Smooth muscle cell of the brain vasculature (primary cell): ENCODE data around the gene ZNF141.
"Not testable (repeated sequence)": the region's sequence is repeated elsewhere in the genome, so short reads cannot be mapped to it uniquely, and the experiment has no call there.

Experiments used
- DNase-seq: peaks from one replicate; pipeline ENCODE4 v3.0.0-alpha.2; 2012; ENCODE audit warnings: low read depth, low spot score

The ZNF141 gene

DNA sequence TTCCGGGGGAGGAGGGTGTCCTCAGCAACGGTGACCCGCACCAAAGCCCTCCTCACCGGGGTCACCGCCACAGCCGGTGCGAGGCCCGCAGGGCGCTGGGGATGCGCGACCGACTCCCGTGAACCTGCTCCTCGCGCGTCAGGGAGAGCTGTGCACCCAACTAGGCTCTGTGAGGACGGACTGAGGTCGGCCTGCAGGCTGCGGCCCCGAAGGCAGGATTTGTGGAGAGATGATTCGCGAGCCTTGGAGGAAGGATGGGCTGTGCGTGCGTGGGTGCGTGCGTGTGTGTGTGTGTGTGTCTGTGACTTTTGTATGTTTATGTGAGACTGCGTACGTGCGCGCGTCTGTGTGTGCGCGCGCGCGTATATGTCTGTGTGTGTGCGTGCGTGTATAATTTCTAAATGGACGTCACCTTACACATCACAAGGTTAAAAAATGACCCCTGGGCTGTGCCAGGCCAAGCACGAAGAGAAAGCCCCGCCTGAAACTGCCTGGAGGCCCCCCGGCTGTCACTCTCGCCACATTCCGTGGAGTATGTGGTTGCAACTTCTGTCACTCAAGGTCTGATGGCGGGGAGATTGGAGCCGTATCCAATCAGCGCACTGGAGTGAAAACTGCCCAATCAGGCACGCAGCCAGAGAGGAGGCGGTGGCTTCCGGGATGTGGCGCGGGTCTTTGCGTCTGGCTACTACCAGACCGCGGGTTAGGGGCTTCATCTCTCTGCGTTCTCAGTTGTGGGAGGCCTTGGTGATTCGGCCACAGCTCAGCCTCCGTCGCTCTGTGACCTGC, at the start of gene ZNF141:
TSS of gene ZNF141 (plus strand) at position 672 of the 789 bp plus-strand sequence. CDS start 170 bp downstream, outside the sequence.
- DNase-seq, result peak; percentile 94

DNA sequence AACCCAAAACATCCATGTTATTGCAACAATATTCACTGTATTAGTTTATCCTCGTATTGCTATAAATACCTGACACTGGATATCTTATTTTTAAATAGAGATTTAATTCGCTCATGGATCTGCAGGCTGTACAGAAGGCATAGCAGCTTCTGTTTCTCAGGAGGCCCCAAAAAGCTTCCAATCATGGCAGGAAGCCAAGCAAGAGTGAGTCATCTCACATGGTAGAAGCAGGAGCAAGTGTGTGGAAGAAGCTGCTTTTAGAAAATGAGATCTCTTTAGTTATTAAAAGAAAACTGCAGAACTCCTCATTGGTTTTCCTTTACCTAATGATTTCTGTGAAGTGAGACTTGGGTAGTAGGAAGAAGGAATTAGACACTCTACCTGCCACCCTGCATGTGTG, 48.7 kb upstream of the ZNF141 start:
- no peak for DNase-seq

DNA sequence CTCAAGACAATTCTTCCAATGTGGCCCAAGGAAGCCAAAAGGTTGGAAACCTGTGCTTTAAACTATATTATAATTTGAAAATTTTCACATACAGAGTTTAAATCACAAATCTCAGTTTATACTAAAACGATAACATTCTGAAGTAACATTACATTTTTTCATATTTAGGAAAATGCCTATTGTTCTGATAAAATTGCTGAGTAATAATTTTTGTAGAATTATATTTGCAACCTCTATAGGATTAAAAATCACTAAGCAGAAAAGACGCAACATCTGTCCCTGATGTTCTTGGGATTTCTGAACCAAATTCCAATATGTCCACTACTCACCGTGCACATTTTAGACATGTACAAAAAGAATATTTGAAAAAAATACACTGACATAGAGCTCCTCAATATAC, 42.9 kb upstream of the ZNF141 start:
- DNase-seq, result no peak

DNA sequence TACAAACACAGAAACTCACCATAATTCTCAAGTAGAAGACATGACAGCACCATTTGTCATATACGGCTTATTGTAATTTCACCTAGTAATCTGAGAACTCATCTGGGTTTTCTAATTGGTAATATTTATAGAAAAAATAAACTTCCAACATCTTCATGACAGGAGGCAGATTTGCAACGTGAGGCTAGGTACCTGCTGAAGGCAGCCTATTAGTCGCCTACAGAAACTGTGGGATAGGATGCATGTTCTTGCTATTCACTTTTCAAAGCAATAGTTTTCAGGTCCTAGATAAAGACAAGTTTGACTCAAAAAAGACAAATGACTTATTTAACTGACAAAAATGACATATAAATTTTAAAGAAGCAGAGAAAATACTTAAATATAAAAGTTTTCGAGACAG, 35.2 kb upstream of the ZNF141 start:
- no peak for DNase-seq

DNA sequence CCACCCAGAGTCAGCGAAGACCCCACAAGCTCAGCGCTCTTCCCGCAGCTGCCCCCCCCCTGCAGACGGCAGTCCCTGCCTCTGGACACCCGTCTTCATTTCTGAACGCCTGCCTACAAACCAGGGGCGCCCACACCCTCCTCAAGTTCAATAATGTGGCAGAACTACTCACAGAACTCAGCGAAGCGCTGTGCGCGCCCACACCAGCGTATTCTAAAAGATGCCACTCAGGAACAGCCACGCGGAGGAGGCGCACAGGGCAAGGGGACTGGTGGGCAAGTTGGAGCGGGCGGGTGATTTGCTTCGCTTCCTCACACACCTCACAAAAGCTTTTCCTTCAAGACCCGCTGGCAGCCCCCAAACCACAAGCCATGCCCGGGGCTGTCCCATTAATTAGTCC, 33.1 kb upstream of the ZNF141 start:
- DNase-seq, result not testable (repeated sequence)

DNA sequence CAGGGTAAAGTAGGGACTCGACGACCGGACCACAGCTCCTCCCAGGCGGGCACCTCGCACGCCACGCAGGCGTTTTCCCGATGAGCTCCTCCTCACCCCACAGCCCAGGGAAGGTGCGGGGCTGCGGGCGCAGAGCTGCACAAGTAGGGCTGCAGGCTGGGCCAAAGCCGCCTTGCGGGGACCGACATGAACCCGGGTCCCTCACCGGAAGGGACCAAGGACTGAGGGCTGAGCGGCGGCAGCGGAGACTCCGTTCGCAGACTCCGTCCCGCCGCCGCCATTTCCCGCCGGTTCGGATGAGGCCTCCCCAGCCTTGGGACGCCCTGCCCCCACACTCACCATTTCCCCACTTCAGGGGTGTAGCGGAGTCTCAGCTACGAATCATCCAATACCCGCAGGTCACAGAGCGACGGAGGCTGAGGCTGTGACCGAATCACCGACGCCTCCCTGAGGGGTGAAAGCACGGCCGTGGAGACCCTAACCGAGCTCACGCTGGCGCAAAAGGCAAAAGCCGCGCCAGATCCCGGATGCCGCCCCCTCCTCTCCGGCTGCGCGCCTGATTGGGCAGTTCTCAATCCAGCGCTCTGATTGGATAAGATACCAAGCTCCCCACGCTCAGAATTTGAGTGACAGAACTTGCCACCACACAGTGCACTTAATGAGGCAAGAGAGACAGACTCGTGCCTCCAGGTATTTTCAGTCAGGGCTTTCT, 32.5 kb upstream of the ZNF141 start, which contains the start of gene ZNF732:
TSS of gene ZNF732 (minus strand) at position 506 of the 712 bp plus-strand sequence. CDS start at position 342, 164 bp downstream.
- peak; percentile 39 for DNase-seq

DNA sequence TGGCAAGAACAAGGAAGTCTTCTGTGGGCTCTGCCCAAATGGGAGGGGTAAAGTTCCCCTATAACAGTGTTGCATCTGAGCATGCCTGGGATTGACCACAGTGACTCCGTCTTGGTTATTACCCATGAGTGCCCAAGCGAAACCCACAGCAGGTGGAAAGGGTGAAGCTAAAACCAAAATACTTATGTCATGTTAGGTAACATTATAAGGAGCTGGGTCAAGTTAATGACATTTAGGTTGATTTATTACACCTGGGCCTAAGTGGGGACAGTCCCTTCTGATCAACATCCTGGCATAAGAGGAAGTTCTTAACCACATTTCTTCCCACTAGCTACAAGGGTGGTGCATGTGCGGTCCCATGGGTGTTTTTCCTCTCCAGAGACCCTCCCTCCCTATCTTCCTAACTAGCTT, 31.1 kb upstream of the ZNF141 start:
- no peak for DNase-seq

DNA sequence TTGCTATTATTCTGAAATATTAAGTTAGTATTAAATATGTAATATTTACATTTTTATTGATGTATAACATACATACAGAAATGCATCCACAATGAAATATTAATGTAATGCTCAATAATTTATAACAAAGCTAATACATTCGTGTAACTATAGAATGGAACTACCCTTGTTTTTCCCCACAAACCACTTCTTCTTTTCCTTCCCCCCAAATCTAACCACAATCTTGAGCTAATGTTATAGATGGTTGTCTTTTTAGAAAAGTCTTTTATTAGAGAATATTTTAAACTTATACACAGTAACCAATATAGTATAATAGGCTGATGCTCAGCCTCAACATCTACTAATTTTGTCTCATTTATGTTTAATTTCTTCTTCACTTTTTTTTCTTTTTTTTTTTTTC, 27.8 kb upstream of the ZNF141 start:
- no peak for DNase-seq

DNA sequence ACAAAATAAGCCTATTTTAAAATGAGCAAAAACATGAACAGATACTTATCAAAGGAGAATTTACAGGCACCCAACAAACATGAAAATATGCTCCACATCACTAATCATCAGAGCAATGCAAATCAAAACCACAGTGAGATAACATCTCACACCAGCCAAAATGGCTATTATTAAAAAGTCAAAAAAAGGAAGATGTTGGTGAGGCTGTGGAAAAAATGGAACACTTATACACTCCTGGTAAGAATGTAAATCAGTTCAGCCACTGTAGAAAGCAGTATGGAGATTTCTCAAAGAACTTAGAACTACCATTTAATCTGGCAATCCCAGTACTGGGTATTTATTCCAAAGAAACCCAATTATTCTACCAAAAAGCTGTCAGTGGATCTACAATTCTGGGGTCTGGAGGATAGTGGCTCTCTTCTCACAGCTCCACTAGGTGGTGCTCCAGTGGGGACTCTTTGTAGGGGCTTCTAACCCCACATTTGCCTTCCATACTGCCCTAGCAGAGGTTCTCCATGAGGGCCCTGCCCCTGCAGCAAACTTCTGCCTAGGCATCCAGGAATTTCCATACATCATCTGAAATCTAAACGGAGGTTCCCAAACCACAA, 23.2 kb upstream of the ZNF141 start:
- DNase-seq, result no peak

DNA sequence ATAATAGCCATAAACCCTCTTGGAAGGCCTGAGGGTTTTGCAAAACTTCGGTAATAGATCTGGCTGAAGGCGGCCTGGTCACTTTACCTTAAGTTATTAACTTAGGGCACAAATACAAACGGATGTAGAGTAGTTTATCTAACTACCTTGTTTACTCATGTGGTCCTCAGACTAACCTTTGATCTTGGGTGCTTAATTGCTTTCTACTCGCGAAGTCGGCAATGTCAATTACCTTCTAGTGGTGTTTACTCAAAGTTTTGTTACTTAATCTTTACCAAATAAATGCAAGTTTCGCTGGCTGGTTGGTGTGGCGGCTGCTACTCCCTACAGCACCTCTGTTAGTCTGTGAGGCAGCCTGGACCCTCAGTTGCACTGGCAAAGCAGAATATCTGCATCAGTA, 8.9 kb upstream of the ZNF141 start:
- no peak for DNase-seq

DNA sequence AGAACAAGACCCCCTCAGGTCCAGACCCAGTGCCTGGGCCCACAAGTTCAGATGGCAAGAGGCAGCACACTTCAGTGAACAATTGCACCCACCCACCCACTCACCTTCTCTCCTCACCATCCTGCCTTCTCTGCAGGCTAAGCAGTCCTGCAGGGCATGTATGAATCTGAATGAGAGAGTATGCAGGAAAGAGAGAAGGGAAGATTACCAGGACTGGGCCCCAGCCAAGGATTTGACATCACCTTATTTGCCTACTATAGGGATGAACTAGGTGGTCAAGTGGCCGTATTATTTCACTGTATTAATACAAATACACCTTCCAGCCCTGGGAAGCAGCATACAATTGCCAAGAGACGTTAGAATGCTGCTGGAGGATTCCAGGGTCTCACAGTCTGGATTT, 2.1 kb upstream of the ZNF141 start:
- no peak for DNase-seq

DNA sequence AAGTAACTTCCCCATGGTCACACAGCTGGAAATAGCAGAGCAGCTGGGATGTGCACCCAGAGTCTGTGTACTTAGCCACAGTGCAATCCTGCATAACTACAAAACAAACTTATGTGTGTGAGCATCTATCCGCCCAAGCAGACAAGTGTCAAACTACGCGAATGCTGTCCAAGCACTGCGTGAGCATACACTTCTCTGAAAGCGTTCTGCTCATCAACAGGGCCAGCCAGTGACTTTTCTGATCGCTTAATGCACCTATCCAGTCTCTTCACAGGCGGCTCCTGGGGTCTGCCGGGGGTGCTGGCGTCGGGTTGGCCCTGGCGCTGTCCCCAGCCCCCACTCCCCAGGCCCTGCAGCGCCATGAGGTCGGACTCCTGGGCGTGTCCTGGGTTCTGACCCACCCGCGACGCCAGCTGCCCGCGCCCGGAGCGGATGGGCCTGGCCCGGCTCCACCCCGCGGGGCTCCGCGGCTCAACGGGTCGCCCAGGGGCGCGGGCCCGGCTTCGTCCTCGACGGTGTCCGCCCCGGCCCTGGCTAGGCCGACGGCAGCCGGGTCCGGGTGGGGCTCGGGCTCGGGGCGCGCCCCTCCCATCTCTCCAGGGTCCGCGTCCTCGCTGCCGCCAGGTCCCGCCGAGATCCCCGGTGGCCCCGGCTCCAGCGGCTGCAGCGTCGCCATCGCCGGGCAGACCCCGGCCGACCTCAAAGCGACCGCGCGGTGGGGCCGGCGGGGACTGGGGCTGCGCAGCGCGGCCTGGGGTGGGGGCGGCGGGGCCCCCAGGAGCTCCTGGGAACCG, 1.3 kb upstream of the ZNF141 start:
- no peak for DNase-seq

DNA sequence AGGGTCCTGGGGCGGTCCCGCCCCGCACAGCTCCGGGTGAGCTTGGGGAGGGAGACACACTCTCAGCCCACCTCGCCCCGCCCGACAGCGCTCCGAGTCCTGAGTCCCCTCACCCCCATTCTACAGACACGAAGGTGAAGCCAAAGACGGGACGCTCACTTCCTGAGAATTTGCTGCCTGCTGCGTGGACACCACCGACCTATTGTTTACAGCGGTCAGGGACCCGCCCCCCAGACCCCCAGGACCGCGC, 796 bp upstream of the ZNF141 start:
- DNase-seq, result no peak

DNA sequence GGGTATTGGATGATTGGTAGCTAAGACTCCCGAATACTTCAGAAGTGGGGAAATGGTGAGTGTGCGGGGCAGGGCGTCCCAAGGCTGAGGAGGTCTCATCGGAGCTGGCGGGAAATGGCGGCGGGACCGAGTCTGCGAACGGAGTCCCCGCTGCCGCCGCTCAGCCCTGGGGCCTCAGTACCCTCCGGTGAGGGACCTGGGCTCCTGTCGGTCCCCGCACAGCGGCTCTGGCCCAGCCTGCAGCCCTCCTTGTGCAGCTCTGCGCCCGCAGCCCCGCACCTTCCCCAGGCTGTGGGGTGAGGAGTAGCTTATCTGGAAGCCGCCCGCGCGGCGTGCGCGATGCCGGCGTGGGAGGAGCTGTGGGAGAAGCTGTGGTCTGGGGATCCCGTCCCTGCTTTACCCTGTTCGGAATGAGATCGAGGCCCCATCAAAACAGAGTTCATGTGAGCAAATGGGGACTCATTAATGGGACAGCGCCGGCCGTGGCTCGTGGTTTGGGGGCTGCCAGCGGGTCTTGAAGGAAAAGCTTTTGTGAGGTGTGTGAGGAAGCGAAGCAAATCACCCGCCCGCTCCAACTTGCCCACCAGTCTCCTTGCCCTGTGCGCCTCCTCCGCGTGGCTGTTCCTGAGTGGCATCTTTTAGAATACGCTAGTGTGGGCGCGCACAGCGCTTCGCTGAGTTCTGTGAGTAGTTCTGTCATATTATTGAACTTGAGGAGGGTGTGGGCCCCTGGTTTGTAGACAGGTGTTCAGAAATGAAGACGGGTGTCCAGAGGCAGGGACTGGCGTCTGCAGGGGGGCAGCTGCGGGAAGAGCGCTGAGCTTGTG, 531 bp downstream of the ZNF141 start:
- no peak for DNase-seq

DNA sequence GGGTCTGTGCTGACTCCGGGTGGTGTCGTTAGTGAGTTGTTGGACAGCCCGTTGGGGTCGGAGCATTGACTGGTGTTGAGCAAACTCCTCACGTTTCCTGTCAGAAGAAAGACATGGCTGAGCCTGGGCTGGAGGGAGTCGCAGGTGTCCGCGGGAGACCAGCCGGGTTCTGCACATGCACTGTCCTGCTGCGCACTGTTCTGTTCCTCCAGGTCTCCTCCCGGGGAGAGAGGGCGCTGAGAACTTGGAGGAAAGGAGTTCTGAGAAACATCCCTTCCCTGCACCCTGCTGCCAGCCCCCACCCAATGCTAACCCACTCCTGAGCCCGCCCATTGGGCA, 1.1 kb downstream of the ZNF141 start:
- no peak for DNase-seq

DNA sequence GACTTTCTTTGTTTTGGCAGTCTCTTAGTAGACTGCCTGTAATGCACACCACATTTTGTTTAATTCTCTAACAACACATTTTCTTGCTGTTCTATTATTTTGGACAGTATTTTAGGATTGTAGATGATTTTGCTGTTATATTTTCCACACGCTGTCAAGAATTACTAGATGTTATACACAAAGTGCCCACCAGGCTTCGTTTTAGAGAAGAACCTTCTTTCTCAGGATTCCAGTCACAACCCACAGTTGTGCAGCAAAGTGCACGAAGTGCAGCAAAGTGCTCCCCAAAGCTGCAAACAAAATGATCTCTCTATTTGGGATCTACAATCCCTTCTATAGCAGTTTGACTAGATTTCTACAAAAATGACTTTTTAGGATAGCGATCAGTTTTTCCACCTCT, 2.4 kb downstream of the ZNF141 start:
- no peak for DNase-seq

DNA sequence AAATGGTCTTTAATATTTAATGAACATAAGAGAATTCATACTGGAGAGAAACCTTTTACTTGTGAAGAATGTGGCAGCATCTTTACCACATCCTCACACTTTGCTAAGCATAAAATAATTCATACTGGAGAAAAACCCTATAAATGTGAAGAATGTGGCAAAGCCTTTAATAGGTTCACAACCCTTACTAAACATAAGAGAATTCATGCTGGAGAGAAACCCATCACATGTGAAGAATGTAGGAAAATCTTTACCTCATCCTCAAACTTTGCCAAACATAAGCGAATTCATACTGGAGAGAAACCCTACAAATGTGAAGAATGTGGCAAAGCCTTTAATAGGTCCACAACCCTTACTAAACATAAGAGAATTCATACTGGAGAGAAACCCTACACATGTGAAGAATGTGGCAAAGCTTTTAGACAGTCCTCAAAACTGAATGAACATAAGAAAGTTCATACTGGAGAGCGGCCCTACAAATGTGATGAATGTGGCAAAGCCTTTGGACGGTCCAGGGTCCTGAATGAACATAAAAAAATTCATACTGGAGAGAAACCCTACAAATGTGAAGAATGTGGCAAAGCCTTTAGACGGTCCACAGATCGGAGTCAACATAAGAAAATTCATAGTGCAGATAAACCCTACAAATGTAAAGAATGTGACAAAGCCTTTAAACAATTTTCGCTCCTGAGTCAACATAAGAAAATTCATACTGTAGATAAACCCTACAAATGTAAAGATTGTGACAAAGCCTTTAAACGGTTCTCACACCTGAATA, 35.6 kb downstream of the ZNF141 start:
- DNase-seq, result no peak

DNA sequence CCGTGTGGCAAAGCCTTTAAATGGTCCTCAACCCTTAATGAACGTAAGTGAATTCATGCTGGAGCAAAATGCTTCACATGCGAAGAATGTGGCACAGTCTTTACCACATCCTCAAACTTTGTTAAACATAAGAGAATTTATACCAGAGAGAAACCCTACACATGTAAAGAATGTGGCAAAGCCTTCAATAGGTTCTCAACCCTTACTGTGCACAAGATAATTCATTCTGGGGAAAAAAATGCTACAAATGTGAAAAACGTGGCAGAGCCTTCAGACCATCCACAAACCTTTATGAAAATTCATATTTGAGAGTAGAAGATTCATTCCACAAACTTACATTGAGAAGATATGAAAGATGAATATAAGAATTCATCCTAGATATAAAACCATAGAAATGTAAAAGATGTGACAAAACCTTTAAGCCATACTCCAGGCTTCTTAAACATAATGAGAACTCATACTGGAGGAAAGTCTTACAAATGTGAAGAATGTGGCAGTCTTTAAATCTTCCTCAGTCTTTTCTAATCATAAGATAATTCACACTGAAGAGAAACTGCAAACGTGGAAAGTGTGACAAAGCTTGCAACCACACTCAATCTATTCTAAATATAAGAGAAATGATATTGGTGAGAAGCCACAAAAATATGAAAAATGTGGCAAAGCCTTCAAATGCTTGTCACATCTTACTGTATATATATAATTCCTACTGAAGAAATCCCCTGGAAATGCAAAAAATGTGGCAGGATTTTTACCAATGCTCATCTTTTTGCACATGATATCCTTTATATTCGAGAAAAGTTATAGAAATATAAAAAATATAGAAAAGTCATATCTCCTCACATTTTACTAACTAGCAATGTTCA, 36.9 kb downstream of the ZNF141 start:
- no peak for DNase-seq

DNA sequence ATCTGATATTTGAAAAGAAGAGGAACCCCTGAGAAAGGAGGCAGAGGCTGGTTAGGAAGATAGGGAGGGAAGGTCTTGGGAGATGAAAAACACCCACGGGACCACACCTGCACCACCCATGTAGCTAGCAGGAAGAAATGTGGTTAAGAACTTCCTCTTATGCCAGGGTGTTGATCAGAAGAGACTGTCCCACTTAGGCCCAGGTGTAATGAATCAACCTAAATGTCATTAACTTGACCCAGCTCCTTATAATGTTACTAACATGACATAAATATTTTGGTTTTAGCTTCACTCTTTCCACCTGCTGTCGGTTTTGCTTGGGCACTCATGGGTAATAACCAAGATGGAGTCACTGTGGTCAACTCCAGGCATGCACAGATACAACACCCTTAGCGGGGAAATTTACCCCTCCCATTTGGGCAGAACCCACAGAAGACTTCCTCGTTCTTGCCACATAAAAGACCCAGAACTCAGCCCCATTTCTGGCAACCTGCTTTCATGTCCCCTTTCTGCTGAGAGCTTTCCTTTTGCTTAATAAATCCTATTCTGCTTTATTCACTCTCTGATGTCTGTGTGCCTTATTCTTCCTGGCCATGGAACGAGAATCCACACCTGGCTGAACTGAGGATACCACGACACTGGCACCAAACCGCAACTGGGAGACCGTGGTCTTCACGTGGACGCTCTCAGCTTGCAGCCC, 46.8 kb downstream of the ZNF141 start:
- no peak for DNase-seq
